ENCODE results near the gene MMP17. TPM values are rescaled to one million over a fixed set of nuclear protein-coding genes. Genes with fewer than 3 reads are reported as not detected.
"Not testable (repeated sequence)": the region's sequence is repeated elsewhere in the genome, so short reads cannot be mapped to it uniquely, and the experiment has no call there.

MMP17 gene
- total RNA-seq, 2 experiments from 2014 or later: not detected

DNA sequence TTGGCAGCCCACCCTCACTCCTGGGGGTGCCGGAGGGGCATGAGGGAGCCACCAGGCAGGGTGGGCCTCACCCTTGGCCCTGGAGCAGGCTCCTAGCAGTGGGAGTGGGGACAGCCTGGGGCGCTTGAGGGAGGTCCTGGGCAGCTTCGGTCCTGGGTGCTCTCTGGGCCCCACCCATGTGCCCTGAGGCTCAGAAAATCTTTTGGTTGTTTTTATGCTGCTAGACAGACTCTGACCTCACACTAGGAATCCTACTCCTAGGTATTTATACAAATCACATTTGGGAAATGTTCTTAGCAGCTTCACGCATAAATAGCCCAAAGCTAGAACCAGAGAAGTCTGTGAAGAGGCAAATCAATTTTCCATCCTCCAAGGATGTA is 55.3 kb downstream of the MMP17 start:
- POLR2A ChIA-PET: interaction anchor here (0.8 kb wide), 1 partner anchor 10 kb away, joined by 3 read pairs; no protein-coding TSS in a partner anchor
- Mint-ChIP-seq H3K4me3 (no peak overlapping the region), H3K27ac (no peak overlapping the region), H3K4me1 (ENCODE audit: low read depth) (no peaks in the 10 kb centered on the region), H3K9me3 (ENCODE audit: insufficient read depth) (peaks cover 8% of the 10 kb centered on the region), H3K27me3 (ENCODE audit: low read depth) (peaks cover 5% of the 10 kb centered on the region), H3K36me3 (ENCODE audit: low read depth) (no peaks in the 10 kb centered on the region)
- DNase-seq: no peak
- CTCF ChIA-PET: interaction anchor here (0.9 kb wide), 1 partner anchor 70 kb away, joined by 3 read pairs; no protein-coding TSS in a partner anchor
- ATAC-seq: no peak

- DNase-seq; H3K4me3 Mint-ChIP-seq; CTCF ChIA-PET; H3K27me3 Mint-ChIP-seq (ENCODE audit: low read depth); H3K4me1 Mint-ChIP-seq (ENCODE audit: low read depth); H3K27ac Mint-ChIP-seq; H3K36me3 Mint-ChIP-seq (ENCODE audit: low read depth); POLR2A ChIA-PET; H3K9me3 Mint-ChIP-seq (ENCODE audit: insufficient read depth); ATAC-seq: not testable (repeated sequence)
Measured at GRCh38 chr12:131885076-131885475, 56.9 kb downstream of the MMP17 start.

GRCh38 chr12:131885543-131886057 is 57.4 kb downstream of the MMP17 start:
- DNase-seq: no peak
- no peaks in the 10 kb centered on the region for H3K4me1 Mint-ChIP-seq (ENCODE audit: low read depth)
- H3K27me3 Mint-ChIP-seq (ENCODE audit: low read depth): no peaks in the 10 kb centered on the region
- H3K27ac Mint-ChIP-seq: no peak overlapping the region
- no peak overlapping the region for H3K4me3 Mint-ChIP-seq
- peaks cover 8% of the 10 kb centered on the region for H3K9me3 Mint-ChIP-seq (ENCODE audit: insufficient read depth)
- ChIA-PET POLR2A (no interaction called here), CTCF (no interaction called here)
- no peak for ATAC-seq
- H3K36me3 Mint-ChIP-seq (ENCODE audit: low read depth): no peaks in the 10 kb centered on the region

GRCh38 chr12:131891722-131892121 is 63.5 kb downstream of the MMP17 start:
- H3K4me3 Mint-ChIP-seq; H3K27me3 Mint-ChIP-seq (ENCODE audit: low read depth); ATAC-seq; H3K27ac Mint-ChIP-seq; H3K4me1 Mint-ChIP-seq (ENCODE audit: low read depth); POLR2A ChIA-PET; H3K9me3 Mint-ChIP-seq (ENCODE audit: insufficient read depth); DNase-seq; H3K36me3 Mint-ChIP-seq (ENCODE audit: low read depth); CTCF ChIA-PET: not testable (repeated sequence)

GRCh38 chr12:131892711-131893604 is 64.8 kb downstream of the MMP17 start:
- Mint-ChIP-seq H3K36me3 (ENCODE audit: low read depth) (no peaks in the 10 kb centered on the region), H3K4me3 (peak overlapping the region; percentile 38), H3K9me3 (ENCODE audit: insufficient read depth) (no peaks in the 10 kb centered on the region), H3K27me3 (ENCODE audit: low read depth) (no peaks in the 10 kb centered on the region), H3K4me1 (ENCODE audit: low read depth) (peaks cover 17% of the 10 kb centered on the region), H3K27ac (no peak overlapping the region)
- CTCF ChIA-PET: no interaction called here
- no peak for DNase-seq
- POLR2A ChIA-PET: no interaction called here
- ATAC-seq: no peak

DNA sequence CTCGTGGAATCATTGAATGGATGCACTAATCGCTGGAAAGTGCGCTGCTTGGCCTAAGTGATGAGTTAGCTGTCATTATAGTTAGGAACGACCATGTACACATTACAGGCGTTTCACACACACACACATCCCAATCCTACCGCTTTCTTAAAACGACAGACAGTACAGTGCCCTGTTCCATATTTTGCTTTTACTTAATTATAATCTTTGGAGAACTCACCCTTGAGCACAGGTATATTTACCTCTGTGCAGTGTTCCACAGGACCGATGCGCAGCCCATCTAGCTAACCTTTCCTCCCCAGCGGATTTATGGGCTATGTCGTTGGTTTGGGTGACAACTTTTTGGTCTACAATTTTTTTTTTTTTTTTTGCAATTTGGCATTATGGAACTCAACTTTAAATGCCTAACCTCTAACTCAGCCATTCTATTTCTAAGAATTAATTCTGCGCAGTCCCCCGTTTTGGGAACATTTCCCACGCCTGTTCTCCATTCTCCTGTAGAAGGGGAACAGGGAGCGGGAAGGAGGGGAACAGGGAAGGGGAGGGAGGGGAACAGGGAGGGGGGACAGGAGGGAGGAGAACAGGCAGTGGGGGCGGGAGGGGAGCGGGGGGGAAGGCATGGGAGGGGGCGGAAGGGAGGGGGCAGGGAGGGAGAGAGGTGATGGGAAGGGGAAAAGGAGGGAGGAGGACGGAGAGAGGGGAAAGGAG is 65.6 kb downstream of the MMP17 start:
- POLR2A ChIA-PET: no interaction called here
- CTCF ChIA-PET: no interaction called here
- Mint-ChIP-seq H3K27me3 (ENCODE audit: low read depth) (no peaks in the 10 kb centered on the region), H3K9me3 (ENCODE audit: insufficient read depth) (no peaks in the 10 kb centered on the region), H3K4me3 (peak overlapping the region; percentile 38), H3K4me1 (ENCODE audit: low read depth) (peaks cover 17% of the 10 kb centered on the region), H3K36me3 (ENCODE audit: low read depth) (no peaks in the 10 kb centered on the region), H3K27ac (no peak overlapping the region)
- no peak for DNase-seq
- ATAC-seq: no peak

DNA sequence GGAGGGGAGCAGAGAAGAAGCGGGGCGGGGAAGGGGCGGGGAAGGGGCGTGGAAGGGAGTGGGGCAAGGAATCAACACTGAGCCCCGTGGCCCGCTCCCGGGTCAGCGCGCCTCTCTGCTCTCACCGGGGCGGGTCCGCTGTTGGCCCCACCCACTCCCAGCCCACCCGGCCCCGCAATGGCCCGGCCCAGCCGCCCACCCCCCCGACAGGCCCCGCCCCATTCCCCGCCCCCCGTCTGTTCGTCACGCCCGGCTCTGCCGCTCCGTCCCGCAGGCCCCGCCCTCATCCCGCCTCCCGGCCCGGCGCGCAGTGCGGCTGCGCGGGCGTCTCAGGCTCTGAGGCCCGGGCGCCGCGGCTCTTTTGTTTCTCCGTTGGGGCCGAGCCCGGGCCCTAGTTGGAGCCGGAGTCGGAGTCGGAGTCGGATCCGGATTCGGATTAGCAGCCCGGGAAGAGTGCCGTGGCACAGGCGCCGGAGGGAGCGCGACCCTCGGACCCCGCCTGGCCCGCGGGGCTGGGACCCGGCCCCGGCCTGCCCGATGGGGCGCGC is 66.2 kb downstream of the MMP17 start, which contains the start of gene ULK1:
TSS of gene ULK1 (plus strand) at position 310 of the 548 bp plus-strand sequence. CDS start 380 bp downstream, outside the sequence.
- Mint-ChIP-seq H3K27me3 (ENCODE audit: low read depth) (no peaks in the 10 kb centered on the region), H3K27ac (peak within 1 kb of the TSS; percentile 79), H3K9me3 (ENCODE audit: insufficient read depth) (no peaks in the 10 kb centered on the region), H3K36me3 (ENCODE audit: low read depth) (no peaks in the 10 kb centered on the region), H3K4me1 (ENCODE audit: low read depth) (peaks cover 17% of the 10 kb centered on the region), H3K4me3 (peak within 1 kb of the TSS; percentile 80)
- DNase-seq (peak; percentile 93), ATAC-seq (peak; percentile 83)
- ChIA-PET POLR2A (no interaction called here), CTCF (no interaction called here)

- H3K27ac Mint-ChIP-seq: peak overlapping the region; percentile 79
- ChIA-PET CTCF (no interaction called here), POLR2A (no interaction called here)
- H3K27me3 Mint-ChIP-seq (ENCODE audit: low read depth): no peaks in the 10 kb centered on the region
- peak overlapping the region; percentile 80 for H3K4me3 Mint-ChIP-seq
- no peaks in the 10 kb centered on the region for H3K36me3 Mint-ChIP-seq (ENCODE audit: low read depth)
- H3K4me1 Mint-ChIP-seq (ENCODE audit: low read depth): peaks cover 18% of the 10 kb centered on the region
- DNase-seq (peak; percentile 33), ATAC-seq (no peak)
- H3K9me3 Mint-ChIP-seq (ENCODE audit: insufficient read depth): no peaks in the 10 kb centered on the region
Measured at GRCh38 chr12:131894981-131895639, 66.9 kb downstream of the MMP17 start.

DNA sequence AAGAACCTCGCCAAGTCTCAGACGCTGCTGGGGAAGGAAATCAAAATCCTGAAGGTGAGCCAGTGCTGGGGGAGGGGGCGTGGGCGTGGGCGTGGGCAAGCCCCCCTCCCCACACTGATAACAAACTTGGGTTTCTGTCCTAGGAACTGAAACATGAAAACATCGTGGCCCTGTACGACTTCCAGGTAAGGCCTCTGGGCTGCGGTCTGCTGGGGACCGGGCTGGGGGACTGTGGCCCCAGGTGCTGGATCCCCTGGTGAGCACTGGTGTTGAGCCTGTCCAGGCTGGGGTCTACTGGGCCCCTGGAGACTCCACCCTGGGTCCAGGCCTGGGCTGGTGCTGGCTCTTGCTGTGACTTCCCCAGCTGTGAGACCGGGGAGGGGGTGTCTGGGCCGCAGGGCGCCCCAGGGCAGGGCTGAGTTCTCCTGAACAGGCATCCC is 67.5 kb downstream of the MMP17 start:
- DNase-seq (no peak), ATAC-seq (no peak)
- no peaks in the 10 kb centered on the region for H3K27me3 Mint-ChIP-seq (ENCODE audit: low read depth)
- no peaks in the 10 kb centered on the region for H3K9me3 Mint-ChIP-seq (ENCODE audit: insufficient read depth)
- ChIA-PET CTCF (no interaction called here), POLR2A (no interaction called here)
- H3K4me3 Mint-ChIP-seq: peak overlapping the region; percentile 80
- H3K36me3 Mint-ChIP-seq (ENCODE audit: low read depth): no peaks in the 10 kb centered on the region
- H3K27ac Mint-ChIP-seq: peak overlapping the region; percentile 79
- peaks cover 19% of the 10 kb centered on the region for H3K4me1 Mint-ChIP-seq (ENCODE audit: low read depth)

DNA sequence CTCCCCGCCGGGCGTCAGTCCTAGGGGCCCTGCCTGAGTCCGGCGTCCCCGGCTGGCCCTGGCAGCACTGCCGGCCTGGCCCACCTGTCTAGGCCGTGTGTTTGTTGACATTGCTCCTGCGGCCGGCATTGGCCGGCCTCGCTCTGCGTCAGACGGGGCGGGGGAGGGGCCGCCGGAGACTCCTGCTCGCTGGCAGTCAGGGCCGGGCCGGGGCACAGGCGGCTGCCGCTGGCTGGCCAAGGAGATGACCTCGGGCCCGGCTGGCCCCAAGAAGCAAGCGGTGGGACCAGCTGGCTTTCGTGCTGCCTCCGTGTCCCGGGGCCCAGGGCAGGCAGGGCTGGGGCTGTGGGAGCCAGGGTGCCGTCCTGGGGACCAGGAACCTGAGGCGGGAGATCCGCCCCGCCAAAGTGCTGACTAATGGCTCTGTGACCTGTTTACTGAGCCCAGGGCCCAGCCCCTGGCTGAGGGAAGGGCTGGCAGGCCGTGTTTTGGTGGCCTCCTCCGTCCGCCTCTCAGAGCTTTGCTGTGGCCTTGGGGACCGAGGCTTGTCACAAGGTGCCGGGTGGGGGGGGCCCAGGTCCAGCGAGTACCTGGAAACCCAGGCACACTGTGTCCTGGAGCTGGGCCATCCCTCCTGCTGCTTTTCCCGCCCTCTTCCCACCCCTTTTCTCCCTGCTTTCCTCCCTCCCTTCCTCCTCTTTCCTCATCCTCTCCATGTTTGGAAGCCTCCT is 68.1 kb downstream of the MMP17 start:
- Mint-ChIP-seq H3K27me3 (ENCODE audit: low read depth) (no peaks in the 10 kb centered on the region), H3K4me3 (peak overlapping the region; percentile 80), H3K36me3 (ENCODE audit: low read depth) (no peaks in the 10 kb centered on the region), H3K9me3 (ENCODE audit: insufficient read depth) (no peaks in the 10 kb centered on the region), H3K27ac (peak overlapping the region; percentile 64), H3K4me1 (ENCODE audit: low read depth) (peaks cover 19% of the 10 kb centered on the region)
- POLR2A ChIA-PET: no interaction called here
- CTCF ChIA-PET: no interaction called here
- peak; percentile 71 for ATAC-seq
- DNase-seq: peak; percentile 74

DNA sequence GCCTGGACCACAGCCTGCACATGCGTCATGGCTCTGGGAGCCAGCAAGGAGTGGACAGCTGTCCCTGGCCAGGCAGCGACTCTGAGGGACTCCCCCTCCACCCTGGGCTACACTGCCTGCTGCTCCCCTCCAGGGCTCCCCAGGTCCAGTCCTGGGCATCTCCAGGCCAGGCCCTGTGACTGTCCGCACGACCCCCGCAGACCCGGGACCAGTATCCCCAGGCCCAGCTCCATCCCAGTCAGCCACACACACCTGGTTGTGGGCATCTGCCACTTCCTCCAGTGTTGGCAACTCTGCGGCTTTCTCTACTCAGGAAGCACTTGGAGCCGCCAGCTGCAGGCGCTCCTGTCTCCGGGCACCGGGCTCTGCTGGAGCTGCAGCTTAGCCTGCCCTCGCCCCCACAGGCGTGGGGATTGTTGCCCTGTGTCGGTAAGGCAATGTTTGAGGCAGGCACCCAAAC is 68.6 kb downstream of the MMP17 start:
- ATAC-seq (no peak), DNase-seq (no peak)
- ChIA-PET CTCF (no interaction called here), POLR2A (interaction anchor here (1.2 kb wide), 1 partner anchor 33 kb away, joined by 3 read pairs; no protein-coding TSS in a partner anchor)
- no peaks in the 10 kb centered on the region for H3K9me3 Mint-ChIP-seq (ENCODE audit: insufficient read depth)
- peak overlapping the region; percentile 52 for H3K4me3 Mint-ChIP-seq
- peak overlapping the region; percentile 64 for H3K27ac Mint-ChIP-seq
- no peaks in the 10 kb centered on the region for H3K36me3 Mint-ChIP-seq (ENCODE audit: low read depth)
- H3K27me3 Mint-ChIP-seq (ENCODE audit: low read depth): no peaks in the 10 kb centered on the region
- H3K4me1 Mint-ChIP-seq (ENCODE audit: low read depth): peaks cover 19% of the 10 kb centered on the region

Data from activated CD8-positive, alpha-beta T cell treated with anti-CD3 and anti-CD28 coated beads, Interleukin-2, amount 10 ng/mL, durations not matched to agents 7 days and 5 days (primary cell).